Breast epithelium (tissue), 3 donors: ENCODE measurements around the gene GNG11.

Experiments
- POLR2A ChIP-seq: fragments of 450-650 bp; IDR thresholded peaks from one replicate; pipeline ENCODE4 v1.6.1; 2016; ENCODE audit warnings: antibody characterized with exemption, mild to moderate bottlenecking, moderate library complexity
- POLR2AphosphoS5 ChIP-seq, 3 donors: sonication (generic); formaldehyde crosslinking; IDR thresholded peaks; one replicate each; pipeline ENCODE4 v1.6.1; 2017; ENCODE audit warnings: antibody characterized with exemption in 3 of 3
- TF ChIP-seq, protein P1 (sequence below), 3 donors: fragments of 450-650 bp; IDR thresholded peaks; one replicate each; pipeline ENCODE4 v1.5.1; 2016 to 2017; ENCODE audit warnings: antibody characterized with exemption in 3 of 3, mild to moderate bottlenecking in 3 of 3, moderate library complexity in 3 of 3

DNA sequence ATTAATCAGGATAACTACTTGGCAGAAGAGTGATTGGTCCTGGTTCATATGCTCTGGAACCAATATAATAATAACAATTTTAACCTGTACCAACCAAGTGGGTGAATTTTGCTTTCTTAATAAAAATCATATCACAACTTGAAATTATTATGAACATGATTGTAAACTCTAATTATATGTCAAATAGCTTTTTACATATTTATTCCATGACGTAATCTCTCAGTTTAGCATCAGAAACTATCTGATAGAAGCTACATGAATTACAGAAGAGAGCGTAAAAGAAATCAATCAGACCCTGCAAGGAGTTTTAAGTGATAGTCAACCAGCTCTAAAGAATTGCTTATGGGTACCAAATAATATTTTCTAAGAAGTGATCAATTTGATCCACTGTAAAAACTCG is 10.1 kb downstream of the GNG11 start:
- TF ChIP-seq, protein P1, sequence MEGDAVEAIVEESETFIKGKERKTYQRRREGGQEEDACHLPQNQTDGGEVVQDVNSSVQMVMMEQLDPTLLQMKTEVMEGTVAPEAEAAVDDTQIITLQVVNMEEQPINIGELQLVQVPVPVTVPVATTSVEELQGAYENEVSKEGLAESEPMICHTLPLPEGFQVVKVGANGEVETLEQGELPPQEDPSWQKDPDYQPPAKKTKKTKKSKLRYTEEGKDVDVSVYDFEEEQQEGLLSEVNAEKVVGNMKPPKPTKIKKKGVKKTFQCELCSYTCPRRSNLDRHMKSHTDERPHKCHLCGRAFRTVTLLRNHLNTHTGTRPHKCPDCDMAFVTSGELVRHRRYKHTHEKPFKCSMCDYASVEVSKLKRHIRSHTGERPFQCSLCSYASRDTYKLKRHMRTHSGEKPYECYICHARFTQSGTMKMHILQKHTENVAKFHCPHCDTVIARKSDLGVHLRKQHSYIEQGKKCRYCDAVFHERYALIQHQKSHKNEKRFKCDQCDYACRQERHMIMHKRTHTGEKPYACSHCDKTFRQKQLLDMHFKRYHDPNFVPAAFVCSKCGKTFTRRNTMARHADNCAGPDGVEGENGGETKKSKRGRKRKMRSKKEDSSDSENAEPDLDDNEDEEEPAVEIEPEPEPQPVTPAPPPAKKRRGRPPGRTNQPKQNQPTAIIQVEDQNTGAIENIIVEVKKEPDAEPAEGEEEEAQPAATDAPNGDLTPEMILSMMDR (IDR thresholded peaks at IDR 0.05), result no peak
- TF ChIP-seq POLR2A (no peak), POLR2AphosphoS5 (IDR thresholded peaks at IDR 0.05) (no peak)
